Breast epithelium (tissue), 3 donors: Measurements from ENCODE around the gene NTHL1.

ENCODE experiments used
- POLR2A ChIP-seq: fragments of 450-650 bp; IDR thresholded peaks from one replicate; pipeline ENCODE4 v1.6.1; 2016; ENCODE audit warnings: antibody characterized with exemption, mild to moderate bottlenecking, moderate library complexity
- POLR2AphosphoS5 ChIP-seq, 3 donors: sonication (generic); formaldehyde crosslinking; IDR thresholded peaks; one replicate each; pipeline ENCODE4 v1.6.1; 2017; ENCODE audit warnings: antibody characterized with exemption in 3 of 3
- TF ChIP-seq, protein P1 (sequence below), 3 donors: fragments of 450-650 bp; IDR thresholded peaks; one replicate each; pipeline ENCODE4 v1.5.1; 2016 to 2017; ENCODE audit warnings: antibody characterized with exemption in 3 of 3, mild to moderate bottlenecking in 3 of 3, moderate library complexity in 3 of 3

DNA sequence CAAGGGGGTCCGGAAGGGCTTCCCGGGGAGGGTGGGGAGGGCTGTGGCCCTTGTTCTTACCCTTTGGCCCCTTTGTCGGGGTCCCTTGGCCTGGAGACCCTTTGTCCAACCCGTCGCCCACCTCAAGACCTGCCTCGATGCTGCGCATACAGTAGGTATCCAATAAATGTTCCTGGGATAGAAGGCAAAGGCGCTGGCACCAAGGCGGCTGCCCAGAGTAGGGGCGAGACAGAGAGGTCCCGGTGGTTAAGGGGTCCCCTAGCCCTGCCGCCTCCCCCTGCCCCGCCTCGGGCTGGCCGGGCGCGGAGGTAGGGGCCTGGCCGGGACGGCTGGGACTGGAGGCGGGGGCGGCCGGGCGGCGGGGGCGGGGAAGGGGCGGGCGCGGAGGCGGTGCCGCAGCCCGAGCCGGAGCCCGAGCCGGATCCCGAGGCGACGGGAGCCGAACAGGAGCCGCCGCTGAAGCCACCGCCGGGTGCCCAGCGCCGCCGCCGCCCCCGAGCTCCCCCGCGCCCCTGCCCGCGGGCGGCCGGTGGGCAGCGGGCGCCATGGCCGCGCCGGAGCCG lies 21.1 kb downstream of the NTHL1 start, which contains the start of gene NHERF2:
- TF ChIP-seq, protein P1, sequence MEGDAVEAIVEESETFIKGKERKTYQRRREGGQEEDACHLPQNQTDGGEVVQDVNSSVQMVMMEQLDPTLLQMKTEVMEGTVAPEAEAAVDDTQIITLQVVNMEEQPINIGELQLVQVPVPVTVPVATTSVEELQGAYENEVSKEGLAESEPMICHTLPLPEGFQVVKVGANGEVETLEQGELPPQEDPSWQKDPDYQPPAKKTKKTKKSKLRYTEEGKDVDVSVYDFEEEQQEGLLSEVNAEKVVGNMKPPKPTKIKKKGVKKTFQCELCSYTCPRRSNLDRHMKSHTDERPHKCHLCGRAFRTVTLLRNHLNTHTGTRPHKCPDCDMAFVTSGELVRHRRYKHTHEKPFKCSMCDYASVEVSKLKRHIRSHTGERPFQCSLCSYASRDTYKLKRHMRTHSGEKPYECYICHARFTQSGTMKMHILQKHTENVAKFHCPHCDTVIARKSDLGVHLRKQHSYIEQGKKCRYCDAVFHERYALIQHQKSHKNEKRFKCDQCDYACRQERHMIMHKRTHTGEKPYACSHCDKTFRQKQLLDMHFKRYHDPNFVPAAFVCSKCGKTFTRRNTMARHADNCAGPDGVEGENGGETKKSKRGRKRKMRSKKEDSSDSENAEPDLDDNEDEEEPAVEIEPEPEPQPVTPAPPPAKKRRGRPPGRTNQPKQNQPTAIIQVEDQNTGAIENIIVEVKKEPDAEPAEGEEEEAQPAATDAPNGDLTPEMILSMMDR (IDR thresholded peaks at IDR 0.05), result no peak
- no peak for TF ChIP-seq POLR2A
- TF ChIP-seq POLR2AphosphoS5 (IDR thresholded peaks at IDR 0.05), result no peak
